Stomach (tissue), 9 donors: ENCODE results near the gene BPIFB6. TPM values are rescaled to one million over a fixed set of nuclear protein-coding genes. Genes with fewer than 3 reads are reported as not detected.

ENCODE experiments used
- DNase-seq, 2 donors: peaks; one replicate each; pipeline versions ENCODE4 v3.0.0 to v3.0.0-alpha.2; 2013 to 2019
- H3K27ac ChIP-seq, 5 donors: fragments of 200-600 bp in 4 of 5; sonication (generic) in 4 of 5; one replicate each; pipeline ENCODE4 v1.5.1; 2013 to 2019; ENCODE audit warnings: mild to moderate bottlenecking in 1 of 5, moderate library complexity in 1 of 5
- H3K27me3 ChIP-seq, 3 donors: fragments of 200-600 bp; sonication (generic); one replicate each; pipeline ENCODE4 v1.5.1; 2017 to 2019; ENCODE audit warnings: mixed run types in 1 of 3
- H3K36me3 ChIP-seq, 4 donors: fragments of 200-600 bp; sonication (generic); 1 replicate in 3 of 4; 2 replicates in 1 of 4; pipeline ENCODE4 v1.5.1; 2016 to 2019
- H3K4me1 ChIP-seq, 4 donors: fragments of 200-600 bp; sonication (generic); one replicate each; pipeline ENCODE4 v1.5.1; 2016 to 2019
- H3K4me3 ChIP-seq, 4 donors: fragments of 200-600 bp; sonication (generic) in 3 of 4; one replicate each; pipeline ENCODE4 v1.5.1; 2016 to 2019; ENCODE audit warnings: mild to moderate bottlenecking in 1 of 4
- H3K9me3 ChIP-seq, 4 donors: fragments of 200-600 bp; sonication (generic); one replicate each; pipeline ENCODE4 v1.5.1; 2016 to 2019
- CTCF ChIP-seq, 7 experiments: fragments of 450-650 bp in 4 of 7; fragments of 200-600 bp in 3 of 7; sonication (generic) in 3 of 7; IDR thresholded peaks; one replicate each; pipeline ENCODE4 v1.5.1; 2016 to 2019; ENCODE audit warnings: antibody characterized with exemption in 7 of 7, control low read depth in 2 of 7, mild to moderate bottlenecking in 1 of 7
- EP300 ChIP-seq: sonication (generic); formaldehyde crosslinking; IDR thresholded peaks from one replicate; pipeline ENCODE4 v1.6.1; 2017; ENCODE audit warnings: antibody characterized with exemption
- POLR2A ChIP-seq, 4 donors: fragments of 450-650 bp; IDR thresholded peaks; one replicate each; pipeline ENCODE4 v1.6.1; 2016; ENCODE audit warnings: antibody characterized with exemption in 4 of 4, control low read depth in 2 of 4, mild to moderate bottlenecking in 1 of 4, moderate library complexity in 1 of 4
- POLR2AphosphoS5 ChIP-seq, 3 donors: sonication (generic); formaldehyde crosslinking; IDR thresholded peaks; one replicate each; pipeline ENCODE4 v1.6.1; 2016; ENCODE audit warnings: antibody characterized with exemption in 3 of 3
- WGBS, 5 donors: extraction: QIAGEN DNeasy Blood & Tissue Kit in 3 of 5; methylation state at CpG; one replicate each; pipeline versions ENCODE4 v1.1.5 to v1.1.7; 2013 to 2018; 5-methylcytosine and 5-hydroxymethylcytosine counted together
- intact Hi-C: fragments of 100-400 bp; cut with DNase I; formaldehyde crosslinking; loops from one replicate; pipeline ENCODE4 v1.15.1; 2023; ENCODE audit warnings: low total_unique reads
- polyA plus RNA-seq, 3 donors: library from polyadenylated mRNA; stranded (reverse); fragments of 200-250 nt; gene quantifications; one replicate each; pipeline ENCODE4 v1.2.3, GENCODE V29; 2013
- total RNA-seq, 5 donors: library from RNA; depleted of rRNA; stranded (reverse); fragments of >200 nt; gene quantifications; one replicate each; pipeline versions ENCODE4 v1.1.0 to v1.2.3, GENCODE V29; 2014 to 2016
- donor health status: healthy with polysubstance abuse.
- donor health status: Bipolar disorder and iron deficiency.
- donor health status: healthy.

The BPIFB6 gene
- total and polyA plus RNA-seq, 8 donors = not detected

GRCh38 chr20:33024243-33024560 lies 7.2 kb upstream of the BPIFB6 start:
- Histone ChIP-seq H3K9me3 (no peaks in the 10 kb centered on the region), H3K4me3 (no peak overlapping the region), H3K27me3 (peaks cover 0 to 15% (median 0%) of the 10 kb centered on the region in 3 donors), H3K36me3 (no peaks in the 10 kb centered on the region), H3K4me1 (no peaks in the 10 kb centered on the region), H3K27ac (no peak overlapping the region)
- intact Hi-C loops = no loop called here
- TF ChIP-seq CTCF (IDR thresholded peaks at IDR 0.05) (no peak), EP300 (no peak), POLR2AphosphoS5 (IDR thresholded peaks at IDR 0.05) (no peak), POLR2A (IDR thresholded peaks at IDR 0.05) (no peak)
- DNase-seq = no peak
- WGBS, 5 donors = 56 to 78% (median 72%) methylated on average over 1 of the region's 1 CpG

GRCh38 chr20:33024609-33025317 lies 6.7 kb upstream of the BPIFB6 start:
- Histone ChIP-seq H3K4me1 (no peaks in the 10 kb centered on the region), H3K9me3 (no peaks in the 10 kb centered on the region), H3K27ac (no peak overlapping the region), H3K36me3 (no peaks in the 10 kb centered on the region), H3K4me3 (no peak overlapping the region), H3K27me3 (peaks cover 0 to 20% (median 0%) of the 10 kb centered on the region in 3 donors)
- intact Hi-C loops = no loop called here
- 61 to 74% (median 69%) methylated on average over 5 of the region's 5 CpGs for WGBS, 5 donors
- TF ChIP-seq POLR2A (IDR thresholded peaks at IDR 0.05) (no peak), POLR2AphosphoS5 (IDR thresholded peaks at IDR 0.05) (no peak), EP300 (no peak), CTCF (IDR thresholded peaks at IDR 0.05) (no peak)
- no peak for DNase-seq

- TF ChIP-seq POLR2A (IDR thresholded peaks at IDR 0.05) = no peak
- TF ChIP-seq POLR2AphosphoS5 (IDR thresholded peaks at IDR 0.05) = no peak
- no peak for TF ChIP-seq EP300
- no peaks in the 10 kb centered on the region for H3K9me3 ChIP-seq
- H3K4me1 ChIP-seq = no peaks in the 10 kb centered on the region
- 48 to 95% (median 62%) methylated on average over 9 of the region's 9 CpGs for WGBS, 5 donors
- H3K27ac ChIP-seq = no peak overlapping the region
- no peak overlapping the region for H3K4me3 ChIP-seq
- peaks cover 0 to 20% (median 0%) of the 10 kb centered on the region in 3 donors for H3K27me3 ChIP-seq
- H3K36me3 ChIP-seq = no peaks in the 10 kb centered on the region
- intact Hi-C loops = no loop called here
- DNase-seq = no peak
These were observed 6.1 kb upstream of the BPIFB6 start for GRCh38 chr20:33025318-33025876.

GRCh38 chr20:33026072-33026778 lies 5.2 kb upstream of the BPIFB6 start:
- H3K36me3 ChIP-seq = no peaks in the 10 kb centered on the region
- H3K9me3 ChIP-seq = no peaks in the 10 kb centered on the region
- H3K27ac ChIP-seq = no peak overlapping the region
- no peak for TF ChIP-seq EP300
- no peak for TF ChIP-seq CTCF (IDR thresholded peaks at IDR 0.05)
- no peak for TF ChIP-seq POLR2AphosphoS5 (IDR thresholded peaks at IDR 0.05)
- TF ChIP-seq POLR2A (IDR thresholded peaks at IDR 0.05) = no peak
- no peak overlapping the region for H3K4me3 ChIP-seq
- peaks cover 0 to 20% (median 0%) of the 10 kb centered on the region in 3 donors for H3K27me3 ChIP-seq
- intact Hi-C loops = no loop called here
- 49 to 63% (median 54%) methylated on average over 5 of the region's 5 CpGs for WGBS, 5 donors
- H3K4me1 ChIP-seq = no peaks in the 10 kb centered on the region
- no peak for DNase-seq
